NCI-H2196 treated with DMSO at 0.1 percent for 48 hours (cell line): ENCODE results near the gene USP11.
A peak's percentile ranks its signal among the peaks of the same experiment; 100 is the strongest.
"Not testable (repeated sequence)": the region's sequence is repeated elsewhere in the genome, so short reads cannot be mapped to it uniquely, and the experiment has no call there.

Experiments
- DNase-seq: peaks from one replicate; lab custom pipeline; 2025; ENCODE audit not compliant: unreplicated experiment; lab: John Stamatoyannopoulos, UW

The USP11 gene

GRCh38 chrX:47244676-47245075 lies 11.9 kb downstream of the USP11 start:
- DNase-seq: no peak

DNA sequence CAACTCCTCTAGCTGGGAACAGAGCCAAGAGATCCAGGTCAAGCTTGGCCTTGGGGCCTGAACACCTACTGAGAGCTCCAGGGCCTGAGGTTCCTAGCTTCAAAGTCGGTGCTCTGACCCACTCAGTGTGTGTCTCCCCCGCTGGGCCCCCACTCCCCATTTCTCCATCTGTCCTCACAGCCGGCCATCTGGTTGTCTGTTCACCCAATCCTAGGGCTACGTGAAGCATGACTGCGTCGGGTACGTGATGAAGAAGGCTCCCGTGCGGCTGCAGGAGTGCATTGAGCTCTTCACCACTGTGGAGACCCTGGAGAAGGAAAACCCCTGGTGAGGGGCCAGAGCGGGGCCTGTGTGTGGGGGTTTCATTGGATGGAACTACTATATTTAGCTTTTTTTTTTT lies 12.3 kb downstream of the USP11 start:
- no peak for DNase-seq

DNA sequence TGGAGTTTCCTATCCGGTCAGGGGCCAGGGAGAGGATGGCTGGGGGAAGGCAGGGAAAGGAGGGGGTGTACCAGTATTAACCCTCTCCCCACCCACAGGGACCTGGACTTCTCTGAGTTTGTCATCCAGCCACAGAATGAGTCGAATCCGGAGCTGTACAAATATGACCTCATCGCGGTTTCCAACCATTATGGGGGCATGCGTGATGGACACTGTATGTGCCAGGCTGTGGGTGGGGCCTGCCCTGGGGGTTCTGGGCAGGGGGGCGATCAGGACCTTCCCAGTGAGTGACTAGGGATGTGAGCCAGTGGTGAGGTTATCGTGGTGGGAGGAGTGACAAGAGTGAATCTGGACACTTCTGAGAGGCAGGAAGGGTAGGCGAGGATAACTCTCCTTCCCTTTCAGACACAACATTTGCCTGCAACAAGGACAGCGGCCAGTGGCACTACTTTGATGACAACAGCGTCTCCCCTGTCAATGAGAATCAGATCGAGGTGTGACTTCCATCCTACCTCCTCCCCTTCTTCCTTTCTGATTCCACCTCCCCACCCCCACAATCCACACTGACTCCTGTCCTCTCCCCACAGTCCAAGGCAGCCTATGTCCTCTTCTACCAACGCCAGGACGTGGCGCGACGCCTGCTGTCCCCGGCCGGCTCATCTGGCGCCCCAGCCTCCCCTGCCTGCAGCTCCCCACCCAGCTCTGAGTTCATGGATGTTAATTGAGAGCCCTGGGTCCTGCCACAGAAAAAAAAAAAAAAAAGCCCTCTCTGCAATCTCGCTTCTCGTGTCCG lies 14.6 kb downstream of the USP11 start:
- no peak for DNase-seq

DNA sequence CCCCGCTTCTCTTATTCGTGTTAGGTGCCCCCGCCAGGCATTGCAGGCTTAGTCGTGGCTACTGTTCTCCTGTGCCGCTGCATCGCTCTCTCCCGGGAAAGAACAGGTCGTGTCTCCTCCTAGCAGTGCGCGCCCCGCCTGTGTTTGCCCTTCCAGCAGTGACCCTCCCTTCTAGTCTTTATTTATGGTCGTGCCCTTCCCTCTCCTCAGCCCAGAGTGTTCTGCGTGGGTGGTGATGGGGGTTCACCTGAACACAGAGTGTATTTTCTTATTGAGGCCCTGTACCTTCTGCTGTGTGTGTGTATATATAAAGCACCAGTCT lies 15.2 kb downstream of the USP11 start:
- no peak for DNase-seq

DNA sequence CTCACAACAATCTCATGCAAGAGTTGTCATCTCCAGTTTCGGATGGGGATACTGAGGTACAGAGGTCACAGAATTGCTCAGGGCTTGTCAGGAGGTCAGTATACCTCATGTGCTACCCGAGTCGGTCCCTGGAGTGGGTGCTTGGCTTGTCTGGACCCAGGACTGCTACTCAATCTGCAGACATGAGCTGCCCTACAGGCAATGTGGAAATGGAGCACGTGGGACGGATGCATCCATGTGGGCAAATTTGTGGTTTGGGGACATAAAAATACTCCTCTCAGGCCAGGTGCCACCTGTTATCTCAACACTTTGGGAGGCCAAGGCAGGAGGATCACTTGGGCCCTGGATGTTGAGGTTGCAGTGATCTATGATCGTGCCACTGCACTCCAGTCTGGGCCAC lies 15.8 kb downstream of the USP11 start:
- DNase-seq: no peak

- DNase-seq: no peak
Observed at GRCh38 chrX:47250017-47250347, 17.2 kb downstream of the USP11 start.

DNA sequence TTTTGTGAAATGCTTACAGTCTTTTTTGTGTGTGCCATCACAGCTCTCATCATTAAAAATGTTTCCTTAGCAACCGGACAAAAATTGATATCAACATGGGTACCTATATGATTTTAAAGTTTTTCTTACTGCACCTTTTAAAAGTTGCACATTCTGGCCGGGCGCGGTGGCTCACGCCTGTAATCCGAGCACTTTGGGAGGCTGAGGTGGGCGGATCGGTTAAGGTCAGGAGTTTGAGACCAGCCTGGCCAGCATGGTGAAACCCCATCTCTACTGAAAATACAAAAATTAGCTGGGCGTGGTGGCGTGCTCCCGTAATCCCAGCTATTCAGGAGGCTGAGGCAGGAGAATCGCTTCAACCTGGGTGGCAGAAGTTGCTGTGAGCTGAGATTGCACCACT lies 24.8 kb downstream of the USP11 start:
- not testable (repeated sequence) for DNase-seq

DNA sequence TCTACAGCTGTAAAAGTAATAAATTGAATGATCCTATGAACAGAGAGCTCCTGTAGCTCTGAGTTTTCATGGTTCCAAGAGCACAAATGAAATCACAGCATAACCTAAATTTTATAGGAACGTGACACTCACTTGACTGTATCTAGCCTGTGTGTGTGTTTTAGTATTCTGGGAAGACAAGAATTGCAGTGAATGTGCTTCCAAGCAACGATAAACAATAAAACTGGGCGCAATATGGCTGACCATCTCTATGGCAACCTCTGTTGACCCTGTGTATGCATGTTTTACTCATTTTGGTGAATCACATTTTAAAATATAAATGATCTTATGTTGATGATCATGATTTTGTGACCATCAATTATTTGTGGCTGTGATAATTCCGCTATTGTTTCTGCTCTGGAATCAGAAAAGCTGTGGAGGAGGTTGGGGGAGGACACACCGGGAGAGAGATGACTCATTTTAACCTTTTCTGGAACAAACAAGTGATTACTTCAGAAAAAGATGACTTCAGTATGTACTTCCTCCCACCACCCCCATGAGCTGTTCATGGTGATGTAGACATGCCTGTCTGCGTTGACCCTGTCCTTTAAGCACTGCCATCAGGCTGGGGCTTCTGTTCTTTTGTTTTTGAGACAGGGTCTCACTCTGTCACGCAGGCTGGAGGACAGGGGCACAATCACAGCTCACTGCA lies 31.8 kb downstream of the USP11 start:
- no peak for DNase-seq

DNA sequence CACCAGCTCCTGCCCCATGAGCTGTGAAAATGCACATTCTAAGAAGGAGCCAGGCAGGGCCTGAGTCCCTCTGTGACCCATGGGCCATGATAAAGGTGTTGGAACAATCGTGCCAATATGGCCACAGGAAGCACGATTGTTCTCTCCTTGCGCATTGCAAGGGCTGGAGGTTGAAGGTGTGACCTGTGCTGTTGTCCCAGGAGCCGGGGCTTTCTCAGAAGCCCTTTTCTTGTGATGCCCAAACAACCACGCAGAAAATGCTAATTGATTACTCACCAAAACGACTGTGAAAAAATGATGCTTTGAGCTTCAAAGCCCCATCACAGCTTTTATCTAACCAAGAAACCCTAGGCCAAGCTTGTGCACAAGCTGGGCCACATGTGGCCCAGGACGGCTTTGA lies 33.8 kb downstream of the USP11 start:
- DNase-seq: no peak

DNA sequence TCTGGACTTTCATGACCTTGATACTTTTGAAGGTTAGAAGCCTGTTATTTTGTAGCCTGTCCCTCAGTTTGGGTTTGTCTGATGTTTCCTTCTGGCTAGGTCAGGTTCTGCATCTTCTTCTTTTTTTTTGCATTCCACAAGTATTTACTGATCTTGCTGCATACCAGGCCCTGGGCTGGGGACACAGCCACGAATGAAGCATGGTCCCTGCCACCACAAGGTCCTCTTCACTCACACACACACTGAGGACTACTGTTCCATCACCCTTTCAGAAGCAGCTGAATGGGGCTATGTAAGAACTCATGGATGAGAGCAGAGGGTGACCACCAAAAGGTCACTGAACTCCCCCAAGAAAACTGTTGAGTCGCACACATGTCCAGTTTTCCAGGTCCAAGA lies 39.2 kb downstream of the USP11 start:
- no peak for DNase-seq

DNA sequence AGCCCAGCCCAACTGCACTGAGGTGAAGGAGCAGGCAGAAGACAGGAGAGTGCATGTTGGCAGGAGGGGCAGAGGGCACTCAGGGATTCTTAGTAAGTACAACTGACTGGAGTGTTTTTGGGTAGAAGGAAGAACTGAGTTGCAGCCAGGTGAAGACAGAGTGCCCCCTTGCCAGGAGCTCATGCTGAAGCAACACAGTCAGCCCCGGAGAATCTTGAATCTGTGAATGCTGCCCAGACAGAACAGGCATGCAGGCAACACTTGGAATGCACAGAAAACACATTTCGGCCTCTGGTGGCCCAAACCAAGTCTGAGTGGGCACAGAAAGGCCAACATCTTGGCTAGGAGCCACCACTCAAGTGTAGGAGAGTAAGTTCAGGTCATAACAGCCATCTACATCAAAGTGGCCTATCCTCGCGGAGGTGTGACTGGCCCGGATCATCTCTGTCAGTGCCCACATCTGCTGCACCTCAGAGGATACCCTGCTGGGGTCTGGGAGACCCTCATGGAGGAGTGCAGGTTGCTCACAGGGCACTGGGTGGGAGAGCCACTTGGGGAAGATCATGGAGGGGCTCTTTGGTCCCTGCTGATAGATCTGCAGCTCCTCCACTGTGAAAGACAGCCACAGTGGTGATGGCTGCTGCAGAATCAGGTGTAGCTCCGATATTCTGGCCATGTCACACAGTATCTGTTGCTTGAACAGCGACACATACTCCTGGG lies 40.4 kb downstream of the USP11 start:
- DNase-seq: no peak

DNA sequence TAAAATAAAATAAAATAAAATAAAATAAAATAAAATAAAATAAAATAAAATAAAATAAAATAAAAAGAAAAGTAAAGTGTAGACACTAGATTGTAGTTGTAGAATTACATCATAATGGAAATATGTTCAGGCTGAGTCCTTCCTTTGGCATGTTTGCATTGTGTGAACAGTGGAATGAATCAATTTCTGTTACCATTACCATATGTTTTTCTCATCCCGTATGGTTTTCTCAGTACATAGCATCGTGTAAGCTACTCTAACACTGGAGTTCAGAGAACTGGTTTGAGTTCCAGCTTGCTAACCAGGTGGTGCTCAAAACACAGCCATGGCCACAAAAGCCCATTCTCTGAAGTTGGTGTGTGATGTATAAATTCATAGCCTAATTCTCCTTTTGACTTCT lies 45.9 kb downstream of the USP11 start:
- no peak for DNase-seq

GRCh38 chrX:47283015-47283771 lies 50.4 kb downstream of the USP11 start:
- DNase-seq: peak; percentile 30

DNA sequence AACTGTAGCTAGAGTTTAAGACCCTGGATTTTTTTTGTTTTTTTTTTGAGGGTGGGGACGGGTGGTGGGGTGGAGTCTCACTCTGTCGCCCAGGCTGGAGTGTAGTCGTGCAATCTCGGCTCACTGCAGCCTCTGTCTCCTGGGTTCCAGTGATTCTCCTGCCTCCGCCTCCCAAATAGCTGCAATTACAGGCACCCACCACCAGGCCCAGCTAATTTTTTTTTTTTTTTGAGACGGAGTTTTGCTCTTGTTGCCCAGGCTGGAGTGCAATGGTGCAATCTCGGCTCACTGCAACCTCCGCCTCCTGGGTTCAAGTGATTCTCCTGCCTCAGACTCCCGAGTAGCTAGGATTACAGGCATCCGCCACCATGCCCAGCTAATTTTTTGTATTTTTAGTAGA lies 51.8 kb downstream of the USP11 start:
- DNase-seq: not testable (repeated sequence)

DNA sequence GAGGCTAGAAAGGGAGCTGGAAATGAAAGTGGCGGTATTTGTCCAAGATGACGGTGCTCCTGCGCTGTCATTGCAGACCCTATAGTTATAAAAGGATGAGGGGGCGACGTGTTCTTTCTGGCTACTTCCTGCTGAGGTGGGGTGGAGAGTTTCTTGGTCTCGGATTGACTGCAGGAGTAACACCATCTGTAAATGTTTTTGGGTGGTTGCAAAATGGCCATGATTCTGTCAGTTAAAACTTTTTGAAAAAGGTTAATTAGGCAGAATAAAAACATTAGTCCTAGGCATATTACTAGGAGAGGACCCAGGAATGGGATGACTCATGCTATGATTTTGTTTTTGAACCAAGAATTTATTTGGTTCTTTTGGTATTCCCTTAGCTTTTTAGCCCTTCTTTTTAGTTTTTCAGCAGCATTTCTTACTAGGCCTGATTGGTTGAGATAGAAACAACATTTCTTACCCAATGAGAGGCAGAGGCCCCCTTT lies 53.1 kb downstream of the USP11 start:
- no peak for DNase-seq

DNA sequence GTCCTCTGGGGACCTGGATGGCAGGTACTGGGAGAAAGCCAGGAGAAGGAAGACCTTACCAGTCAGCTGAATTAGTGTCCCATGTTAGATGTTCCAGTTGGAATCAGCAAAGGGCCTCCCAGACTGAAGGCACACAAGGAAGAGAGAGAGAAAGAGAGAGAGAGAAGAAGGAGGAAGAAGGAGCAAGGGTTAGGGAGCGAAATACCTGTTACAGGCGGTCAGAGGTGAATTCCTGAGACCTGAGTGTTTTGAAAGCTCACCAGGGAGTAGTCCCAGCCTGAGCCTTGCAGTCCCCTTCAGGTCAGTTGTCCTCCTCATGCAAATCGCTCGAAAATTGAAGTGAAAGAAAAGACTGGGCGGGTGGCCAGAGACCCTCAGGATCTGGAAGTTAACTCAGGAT lies 60.3 kb downstream of the USP11 start:
- no peak for DNase-seq

DNA sequence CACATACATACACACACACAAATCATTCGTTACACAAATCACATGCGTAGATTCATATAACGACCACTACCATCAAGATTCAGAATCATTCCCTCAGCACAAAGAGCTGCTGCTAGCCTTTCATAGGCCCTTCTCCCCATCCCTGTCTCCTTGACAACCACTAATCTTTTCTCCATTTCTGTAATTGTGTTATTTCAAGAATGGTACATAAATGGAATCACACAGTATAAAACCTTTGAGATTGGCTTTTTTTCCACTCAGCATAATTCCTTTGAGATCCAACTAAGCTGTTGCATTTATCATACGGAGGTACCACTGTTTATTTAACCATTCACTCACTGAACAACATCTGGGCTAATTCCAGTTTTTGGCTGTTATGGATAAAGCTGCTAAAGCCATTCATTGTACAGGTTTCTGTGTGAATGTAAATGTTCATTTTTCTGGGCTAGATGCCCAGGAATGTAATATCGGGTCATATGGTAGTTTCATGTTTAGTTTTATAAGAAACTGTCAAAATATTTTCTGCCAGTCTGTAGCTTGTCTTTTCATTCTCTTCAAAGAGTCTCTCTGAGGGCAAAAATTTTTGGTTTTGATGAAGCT lies 64.1 kb downstream of the USP11 start:
- no peak for DNase-seq

GRCh38 chrX:47297874-47298273 lies 65.1 kb downstream of the USP11 start:
- DNase-seq: no peak
